H1 (cell line): ENCODE measurements around the gene CBARP. TPM values are rescaled to one million over a fixed set of nuclear protein-coding genes. Genes with fewer than 3 reads are reported as not detected.

Experiments used
- POLR2AphosphoS5 ChIP-seq: IDR thresholded peaks from 2 replicates; pipeline ENCODE4 v1.6.1; 2011; ENCODE audit warnings: low read depth, low read length
- RBBP5 ChIP-seq: IDR thresholded peaks from 2 replicates; pipeline ENCODE4 v1.7.1; 2012; ENCODE audit warnings: low read depth, mild to moderate bottlenecking, inconsistent platforms, low read length, moderate library complexity, borderline replicate concordance
- SIN3A ChIP-seq, 2 experiments: IDR thresholded peaks in 1 of 2; conservative IDR thresholded peaks in 1 of 2; 2 replicates each; pipeline ENCODE4 v1.6.1; 2011 to 2012; ENCODE audit warnings: low read length in 2 of 2, improper control_type of control experiment in 1 of 2, low read depth in 1 of 2, mild to moderate bottlenecking in 1 of 2
- SP4 ChIP-seq: IDR thresholded peaks from 2 replicates; pipeline ENCODE4 v1.6.1; 2012; ENCODE audit warnings: low read length, inconsistent platforms
- polyA plus RNA-seq, 7 experiments: library from polyadenylated mRNA; depleted of rRNA in 3 of 7; stranded (reverse) in 5 of 7; unstranded in 2 of 7; fragments of >200 nt in 5 of 7; fragments of 200-250 nt in 2 of 7; gene quantifications; 1 replicate in 5 of 7; 2 replicates in 1 of 7; 4 replicates in 1 of 7; pipeline versions ENCODE4 v1.2.1 to v1.2.3, GENCODE V29; 2011 to 2013; ENCODE audit warnings: missing spikeins in 2 of 7, mixed read lengths in 2 of 7
- total RNA-seq: library from RNA; stranded (reverse); fragmentation: NEBNext Ultra II Directional; extraction: Animal tissue kit (Norgen Biotek cat#: 25700); gene quantifications from 2 replicates; pipeline ENCODE4 v1.2.1, GENCODE V29; 2021

CBARP gene
- total and polyA plus RNA-seq, 2 of the 8 experiments (the other 6 are each of a cell fraction or from before 2014, with no cell fraction given) = 4.9 to 14.7 TPM

DNA sequence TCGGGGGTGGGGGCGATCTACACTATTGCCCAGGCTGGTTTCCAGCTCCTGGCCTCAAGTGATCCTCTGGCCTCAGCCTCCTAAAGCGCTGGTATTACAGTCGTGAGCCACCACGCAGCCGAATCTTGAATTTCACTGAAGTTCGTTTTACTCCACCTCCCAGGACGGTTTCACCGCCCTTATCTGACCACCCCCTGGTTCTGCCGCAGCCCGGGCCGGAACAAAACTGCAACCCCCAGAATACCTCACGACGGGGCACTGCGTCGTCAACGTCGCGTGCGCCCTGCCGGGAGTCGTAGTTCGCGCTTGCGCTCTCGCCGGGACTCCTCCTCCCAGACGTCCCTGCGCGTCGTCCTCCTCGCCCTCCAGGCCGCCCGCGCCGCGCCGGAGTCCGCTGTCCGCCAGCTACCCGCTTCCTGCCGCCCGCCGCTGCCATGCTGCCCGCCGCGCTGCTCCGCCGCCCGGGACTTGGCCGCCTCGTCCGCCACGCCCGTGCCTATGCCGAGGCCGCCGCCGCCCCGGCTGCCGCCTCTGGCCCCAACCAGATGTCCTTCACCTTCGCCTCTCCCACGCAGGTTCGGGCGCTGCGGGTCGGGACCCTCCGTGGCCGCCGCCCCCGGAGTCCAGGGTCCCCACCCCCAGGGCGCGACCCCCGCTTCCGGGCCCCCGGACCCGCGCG lies 3.8 kb upstream of the CBARP start, which contains the start of gene ATP5F1D (continued):
- TF ChIP-seq POLR2AphosphoS5 = no peak
- peak in 1 of 2 experiments; percentile 77; a peak in 2 of 4 replicates for TF ChIP-seq SIN3A (conservative IDR thresholded peaks at IDR 0.05 in 1 of 2, IDR thresholded peaks at IDR 0.05 in 1 of 2; ENCODE audit: low read depth in 1 of 2, low read length in 2 of 2)
- TF ChIP-seq SP4 = no peak
- TF ChIP-seq RBBP5 = no peak
